ENCODE measurements around the gene C21orf58.

Gene C21orf58

GRCh38 chr21:46274797-46275390, 48.8 kb downstream of the C21orf58 start:
- peaks cover 20 to 87% (median 68%) of the 10 kb centered on the region in 4 experiments for H3K36me3 ChIP-seq (ENCODE audit: control insufficient read depth in 4 of 4, insufficient read depth in 4 of 4, low read length in 3 of 4)
- H3K27me3 ChIP-seq (replicated peaks in 2 of 5; ENCODE audit: control insufficient read depth in 4 of 5, insufficient read depth in 5 of 5, low read length in 4 of 5), result no peaks in the 10 kb centered on the region
- no peak overlapping the region for H3K27ac ChIP-seq (ENCODE audit: insufficient read depth in 1 of 2, low read depth in 1 of 2, low read length in 2 of 2, poor library complexity in 1 of 2, severe bottlenecking in 2 of 2)
- CTCF ChIA-PET, result interaction anchor here (0.6 to 2.2 kb wide), 4 partner anchors 10 to 385 kb away, joined by 3 to 5 read pairs (median 3); no protein-coding TSS in a partner anchor
- 75% methylated on average over 2 of the region's 11 CpGs for WGBS (ENCODE audit: insufficient coverage)
- POLR2A ChIA-PET, result interaction anchor here (0.6 kb wide), 1 partner anchor 117 kb away, joined by 9 read pairs; no protein-coding TSS in a partner anchor
- no peaks in the 10 kb centered on the region for H3K9me3 ChIP-seq (ENCODE audit: control extremely low read depth in 1 of 5, control insufficient read depth in 4 of 5, insufficient read depth in 2 of 5, low read depth in 1 of 5, low read length in 4 of 5)
- H3K4me1 ChIP-seq (ENCODE audit: control extremely low read depth in 1 of 4, control insufficient read depth in 4 of 4, insufficient read depth in 4 of 4, low read length in 3 of 4), result no peaks in the 10 kb centered on the region
- no peak overlapping the region for H3K4me3 ChIP-seq (ENCODE audit: control insufficient read depth in 1 of 7, extremely low read depth in 1 of 7, insufficient read depth in 4 of 7, low read depth in 2 of 7, low read length in 6 of 7)
- DNase-seq, result no peak

GRCh38 chr21:46273341-46273740, 50.3 kb downstream of the C21orf58 start:
- 94% methylated on average over 12 of the region's 14 CpGs for WGBS (ENCODE audit: insufficient coverage)
- peaks cover 22 to 90% (median 67%) of the 10 kb centered on the region in 4 experiments for H3K36me3 ChIP-seq (ENCODE audit: control insufficient read depth in 4 of 4, insufficient read depth in 4 of 4, low read length in 3 of 4)
- H3K4me3 ChIP-seq (ENCODE audit: control insufficient read depth in 1 of 7, extremely low read depth in 1 of 7, insufficient read depth in 4 of 7, low read depth in 2 of 7, low read length in 6 of 7), result no peak overlapping the region
- no peak overlapping the region for H3K27ac ChIP-seq (ENCODE audit: insufficient read depth in 1 of 2, low read depth in 1 of 2, low read length in 2 of 2, poor library complexity in 1 of 2, severe bottlenecking in 2 of 2)
- no peaks in the 10 kb centered on the region for H3K9me3 ChIP-seq (ENCODE audit: control extremely low read depth in 1 of 5, control insufficient read depth in 4 of 5, insufficient read depth in 2 of 5, low read depth in 1 of 5, low read length in 4 of 5)
- ChIA-PET CTCF (no interaction called here), POLR2A (no interaction called here)
- H3K4me1 ChIP-seq (ENCODE audit: control extremely low read depth in 1 of 4, control insufficient read depth in 4 of 4, insufficient read depth in 4 of 4, low read length in 3 of 4), result no peaks in the 10 kb centered on the region
- DNase-seq, result no peak
- H3K27me3 ChIP-seq (replicated peaks in 2 of 5; ENCODE audit: control insufficient read depth in 4 of 5, insufficient read depth in 5 of 5, low read length in 4 of 5), result no peaks in the 10 kb centered on the region

- Histone ChIP-seq H3K36me3 (ENCODE audit: control insufficient read depth in 4 of 4, insufficient read depth in 4 of 4, low read length in 3 of 4) (peaks cover 25 to 94% (median 68%) of the 10 kb centered on the region in 4 experiments), H3K4me1 (ENCODE audit: control extremely low read depth in 1 of 4, control insufficient read depth in 4 of 4, insufficient read depth in 4 of 4, low read length in 3 of 4) (no peaks in the 10 kb centered on the region), H3K27me3 (replicated peaks in 2 of 5; ENCODE audit: control insufficient read depth in 4 of 5, insufficient read depth in 5 of 5, low read length in 4 of 5) (no peaks in the 10 kb centered on the region), H3K27ac (ENCODE audit: insufficient read depth in 1 of 2, low read depth in 1 of 2, low read length in 2 of 2, poor library complexity in 1 of 2, severe bottlenecking in 2 of 2) (no peak overlapping the region), H3K9me3 (ENCODE audit: control extremely low read depth in 1 of 5, control insufficient read depth in 4 of 5, insufficient read depth in 2 of 5, low read depth in 1 of 5, low read length in 4 of 5) (no peaks in the 10 kb centered on the region), H3K4me3 (ENCODE audit: control insufficient read depth in 1 of 7, extremely low read depth in 1 of 7, insufficient read depth in 4 of 7, low read depth in 2 of 7, low read length in 6 of 7) (no peak overlapping the region)
- ChIA-PET POLR2A (no interaction called here), CTCF (interaction anchor here (0.8 kb wide), 1 partner anchor 9 kb away, joined by 3 read pairs; no protein-coding TSS in a partner anchor)
- 98% methylated on average over 10 of the region's 10 CpGs for WGBS (ENCODE audit: insufficient coverage)
- DNase-seq, result no peak
These were observed 54.2 kb downstream of the C21orf58 start for GRCh38 chr21:46269466-46269865.

GRCh38 chr21:46268371-46268770, 55.3 kb downstream of the C21orf58 start:
- Histone ChIP-seq H3K36me3 (ENCODE audit: control insufficient read depth in 4 of 4, insufficient read depth in 4 of 4, low read length in 3 of 4) (peaks cover 27 to 93% (median 63%) of the 10 kb centered on the region in 4 experiments), H3K4me1 (ENCODE audit: control extremely low read depth in 1 of 4, control insufficient read depth in 4 of 4, insufficient read depth in 4 of 4, low read length in 3 of 4) (no peaks in the 10 kb centered on the region), H3K27ac (ENCODE audit: insufficient read depth in 1 of 2, low read depth in 1 of 2, low read length in 2 of 2, poor library complexity in 1 of 2, severe bottlenecking in 2 of 2) (no peak overlapping the region), H3K9me3 (ENCODE audit: control extremely low read depth in 1 of 5, control insufficient read depth in 4 of 5, insufficient read depth in 2 of 5, low read depth in 1 of 5, low read length in 4 of 5) (no peaks in the 10 kb centered on the region), H3K4me3 (ENCODE audit: control insufficient read depth in 1 of 7, extremely low read depth in 1 of 7, insufficient read depth in 4 of 7, low read depth in 2 of 7, low read length in 6 of 7) (no peak overlapping the region), H3K27me3 (replicated peaks in 2 of 5; ENCODE audit: control insufficient read depth in 4 of 5, insufficient read depth in 5 of 5, low read length in 4 of 5) (no peaks in the 10 kb centered on the region)
- no peak for DNase-seq
- POLR2A ChIA-PET, result no interaction called here
- 96% methylated on average over 12 of the region's 13 CpGs for WGBS (ENCODE audit: insufficient coverage)
- CTCF ChIA-PET, result interaction anchor here (0.8 kb wide), 1 partner anchor 10 kb away, joined by 3 read pairs; no protein-coding TSS in a partner anchor

GRCh38 chr21:46266946-46267345, 56.7 kb downstream of the C21orf58 start:
- Histone ChIP-seq H3K4me3 (ENCODE audit: control insufficient read depth in 1 of 7, extremely low read depth in 1 of 7, insufficient read depth in 4 of 7, low read depth in 2 of 7, low read length in 6 of 7) (peak overlapping the region in 1 of 7 experiments; percentile 15), H3K4me1 (ENCODE audit: control extremely low read depth in 1 of 4, control insufficient read depth in 4 of 4, insufficient read depth in 4 of 4, low read length in 3 of 4) (no peaks in the 10 kb centered on the region), H3K27me3 (replicated peaks in 2 of 5; ENCODE audit: control insufficient read depth in 4 of 5, insufficient read depth in 5 of 5, low read length in 4 of 5) (no peaks in the 10 kb centered on the region), H3K9me3 (ENCODE audit: control extremely low read depth in 1 of 5, control insufficient read depth in 4 of 5, insufficient read depth in 2 of 5, low read depth in 1 of 5, low read length in 4 of 5) (no peaks in the 10 kb centered on the region), H3K36me3 (ENCODE audit: control insufficient read depth in 4 of 4, insufficient read depth in 4 of 4, low read length in 3 of 4) (peaks cover 25 to 87% (median 57%) of the 10 kb centered on the region in 4 experiments), H3K27ac (ENCODE audit: insufficient read depth in 1 of 2, low read depth in 1 of 2, low read length in 2 of 2, poor library complexity in 1 of 2, severe bottlenecking in 2 of 2) (no peak overlapping the region)
- CTCF ChIA-PET, result interaction anchor here (1.3 kb wide), 1 partner anchor 58 kb away, joined by 4 read pairs; no protein-coding TSS in a partner anchor
- POLR2A ChIA-PET, result no interaction called here
- 92% methylated on average over 19 of the region's 19 CpGs for WGBS (ENCODE audit: insufficient coverage)
- DNase-seq, result no peak

GRCh38 chr21:46265736-46266525, 57.7 kb downstream of the C21orf58 start:
- Histone ChIP-seq H3K4me3 (ENCODE audit: control insufficient read depth in 1 of 7, extremely low read depth in 1 of 7, insufficient read depth in 4 of 7, low read depth in 2 of 7, low read length in 6 of 7) (no peak overlapping the region), H3K4me1 (ENCODE audit: control extremely low read depth in 1 of 4, control insufficient read depth in 4 of 4, insufficient read depth in 4 of 4, low read length in 3 of 4) (no peaks in the 10 kb centered on the region), H3K27ac (ENCODE audit: insufficient read depth in 1 of 2, low read depth in 1 of 2, low read length in 2 of 2, poor library complexity in 1 of 2, severe bottlenecking in 2 of 2) (peak overlapping the region in 1 of 2 experiments; percentile 5), H3K9me3 (ENCODE audit: control extremely low read depth in 1 of 5, control insufficient read depth in 4 of 5, insufficient read depth in 2 of 5, low read depth in 1 of 5, low read length in 4 of 5) (no peaks in the 10 kb centered on the region), H3K27me3 (replicated peaks in 2 of 5; ENCODE audit: control insufficient read depth in 4 of 5, insufficient read depth in 5 of 5, low read length in 4 of 5) (no peaks in the 10 kb centered on the region), H3K36me3 (ENCODE audit: control insufficient read depth in 4 of 4, insufficient read depth in 4 of 4, low read length in 3 of 4) (peaks cover 28 to 87% (median 59%) of the 10 kb centered on the region in 4 experiments)
- 93% methylated on average over 22 of the region's 26 CpGs for WGBS (ENCODE audit: insufficient coverage)
- POLR2A ChIA-PET, result no interaction called here
- no peak for DNase-seq
- CTCF ChIA-PET, result interaction anchor here (1.1 kb wide), 1 partner anchor 59 kb away, joined by 4 read pairs; no protein-coding TSS in a partner anchor

- WGBS (ENCODE audit: insufficient coverage), result 95% methylated on average over 13 of the region's 13 CpGs
- POLR2A ChIA-PET, result no interaction called here
- H3K9me3 ChIP-seq (ENCODE audit: control extremely low read depth in 1 of 5, control insufficient read depth in 4 of 5, insufficient read depth in 2 of 5, low read depth in 1 of 5, low read length in 4 of 5), result no peaks in the 10 kb centered on the region
These were observed 59.0 kb downstream of the C21orf58 start for GRCh38 chr21:46264690-46265144.

More at GRCh38 chr21:46264690-46265144, 59.0 kb downstream of the C21orf58 start:
- Histone ChIP-seq H3K27me3 (replicated peaks in 2 of 5; ENCODE audit: control insufficient read depth in 4 of 5, insufficient read depth in 5 of 5, low read length in 4 of 5) (no peaks in the 10 kb centered on the region), H3K4me3 (ENCODE audit: control insufficient read depth in 1 of 7, extremely low read depth in 1 of 7, insufficient read depth in 4 of 7, low read depth in 2 of 7, low read length in 6 of 7) (no peak overlapping the region), H3K36me3 (ENCODE audit: control insufficient read depth in 4 of 4, insufficient read depth in 4 of 4, low read length in 3 of 4) (peaks cover 32 to 89% (median 60%) of the 10 kb centered on the region in 4 experiments), H3K27ac (ENCODE audit: insufficient read depth in 1 of 2, low read depth in 1 of 2, low read length in 2 of 2, poor library complexity in 1 of 2, severe bottlenecking in 2 of 2) (no peak overlapping the region), H3K4me1 (ENCODE audit: control extremely low read depth in 1 of 4, control insufficient read depth in 4 of 4, insufficient read depth in 4 of 4, low read length in 3 of 4) (no peaks in the 10 kb centered on the region)
- CTCF ChIA-PET, result interaction anchor here (1.1 kb wide), 1 partner anchor 61 kb away, joined by 4 read pairs; no protein-coding TSS in a partner anchor
- no peak for DNase-seq
